HG02610 (cell line): ENCODE results near the gene PLEKHF1.

Experiments used
- ATAC-seq: cut with Tn5 transposase; IDR thresholded peaks from one replicate; pipeline ENCODE4 v1.9.1; 2021; ENCODE audit warnings: mild to moderate bottlenecking, moderate library complexity; ENCODE audit not compliant: unreplicated experiment

The PLEKHF1 gene

DNA sequence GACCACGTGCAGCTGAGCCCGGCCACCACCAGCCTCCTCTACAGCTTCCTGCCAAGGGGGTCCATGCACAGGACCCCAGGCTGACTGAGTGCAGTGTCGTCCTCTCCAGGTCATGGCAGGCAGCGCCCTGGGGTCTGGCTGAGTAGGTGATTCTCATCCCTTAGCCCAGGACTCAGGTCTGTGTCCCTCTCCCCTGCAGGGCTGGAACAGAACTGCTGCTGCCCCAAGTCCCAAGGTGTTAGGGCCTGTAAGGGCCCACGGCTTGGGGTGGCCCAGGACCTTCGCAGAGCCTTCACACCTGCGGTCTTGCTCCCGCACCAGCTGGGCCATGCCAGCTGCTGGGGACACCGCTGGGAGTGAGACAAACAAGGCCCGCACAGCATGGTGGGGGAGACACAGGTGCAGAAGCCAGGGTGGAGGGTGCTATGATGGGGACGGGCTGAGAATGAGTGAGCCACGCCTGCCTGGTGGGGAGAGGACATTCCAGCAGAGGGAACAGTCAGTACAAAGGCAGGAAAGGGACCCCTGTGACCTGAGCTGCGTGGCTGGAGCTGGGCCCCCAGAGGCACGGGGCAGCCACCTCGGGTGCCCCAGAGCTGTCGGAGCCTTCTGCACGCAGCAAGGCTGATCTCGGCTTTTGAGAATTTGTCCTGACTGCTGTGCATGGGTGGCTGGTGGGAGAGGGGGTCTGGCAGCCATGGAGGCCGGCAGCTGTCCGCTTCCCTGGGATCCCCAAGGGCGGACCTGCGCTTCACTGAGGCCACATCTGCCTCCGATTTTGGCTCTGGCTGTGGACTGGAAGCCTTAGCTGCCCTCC is 11.9 kb downstream of the PLEKHF1 start:
- no peak for ATAC-seq

DNA sequence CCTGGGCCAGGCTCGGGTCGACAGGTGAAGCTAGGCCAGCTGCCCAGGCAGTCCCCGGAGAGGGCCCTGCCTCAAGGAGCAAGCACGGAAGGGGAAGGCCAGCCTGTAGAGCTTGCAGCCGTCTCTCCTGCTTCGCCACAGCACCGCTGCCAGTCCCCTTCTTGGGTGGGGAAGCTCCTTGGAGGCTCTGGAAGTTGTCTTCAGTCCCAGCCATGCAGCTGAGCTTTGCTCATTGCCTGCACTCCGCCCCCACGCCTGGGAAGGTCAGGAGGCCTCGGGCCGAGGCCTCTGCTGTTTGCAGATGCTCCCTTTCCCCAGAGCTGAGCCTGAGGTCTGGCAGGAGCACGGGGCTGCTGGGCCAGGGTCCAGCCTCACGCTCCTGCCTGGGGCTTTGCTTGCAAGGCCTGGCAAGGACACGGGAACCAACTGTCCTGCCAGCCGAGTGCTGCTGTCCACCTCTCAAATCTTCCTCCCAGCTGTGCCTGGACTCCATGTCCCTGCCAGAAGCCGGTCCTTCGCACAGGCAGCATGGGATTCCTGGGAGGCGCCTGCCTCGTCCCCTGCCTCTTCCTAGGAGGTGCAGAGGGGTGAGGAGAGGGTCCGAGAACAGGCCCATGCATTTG is 13.3 kb downstream of the PLEKHF1 start:
- no peak for ATAC-seq

DNA sequence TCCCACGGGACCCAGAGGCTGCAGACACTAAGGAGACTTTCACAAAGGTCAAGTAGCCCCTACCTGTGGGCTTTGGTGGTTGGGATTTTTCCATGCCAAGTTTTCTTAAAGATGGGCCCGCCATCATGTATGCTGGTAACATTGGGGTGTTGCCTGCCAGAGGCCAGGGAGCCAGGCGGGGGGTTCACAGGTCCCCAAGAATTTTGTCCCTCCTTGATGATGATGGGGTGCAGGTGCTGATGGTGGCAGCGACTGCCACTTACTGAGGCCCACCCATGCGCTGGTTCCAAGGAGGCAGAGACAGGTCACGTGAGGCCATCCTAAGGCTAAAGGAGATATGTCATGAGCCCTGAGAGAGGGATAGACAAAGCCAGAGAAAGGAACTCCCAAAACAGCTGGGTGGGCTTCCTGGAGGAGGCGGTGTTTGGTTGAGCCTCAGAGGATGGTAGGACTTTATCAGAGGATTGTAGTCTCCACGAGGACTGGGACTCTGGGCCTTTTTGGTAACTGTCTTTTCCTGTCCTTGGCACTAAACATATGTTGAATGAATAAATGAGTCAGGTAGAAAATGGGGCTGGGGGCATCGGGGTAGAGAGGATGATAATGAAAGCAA is 14.4 kb downstream of the PLEKHF1 start:
- ATAC-seq = no peak

DNA sequence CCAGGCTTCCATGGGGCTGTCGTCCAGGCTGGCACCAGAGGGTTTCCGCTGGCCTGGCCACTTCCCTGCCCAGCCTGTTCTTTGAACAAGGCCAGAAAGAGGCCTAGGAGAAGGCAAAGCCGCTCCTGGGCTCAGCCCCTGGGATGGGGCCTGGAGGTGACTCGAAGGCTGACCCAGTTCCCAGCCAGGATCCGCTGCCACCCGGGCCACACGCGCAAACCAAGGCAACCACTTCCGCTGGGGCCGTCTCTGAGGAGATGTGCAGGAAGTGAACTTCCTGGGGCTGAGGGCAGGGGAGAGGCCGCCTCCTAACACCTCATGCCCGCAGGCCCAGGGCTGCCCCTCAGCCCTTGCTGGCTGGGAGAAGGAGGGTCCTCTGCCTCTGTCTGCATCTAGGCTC is 15.2 kb downstream of the PLEKHF1 start:
- peak; percentile 78 for ATAC-seq

DNA sequence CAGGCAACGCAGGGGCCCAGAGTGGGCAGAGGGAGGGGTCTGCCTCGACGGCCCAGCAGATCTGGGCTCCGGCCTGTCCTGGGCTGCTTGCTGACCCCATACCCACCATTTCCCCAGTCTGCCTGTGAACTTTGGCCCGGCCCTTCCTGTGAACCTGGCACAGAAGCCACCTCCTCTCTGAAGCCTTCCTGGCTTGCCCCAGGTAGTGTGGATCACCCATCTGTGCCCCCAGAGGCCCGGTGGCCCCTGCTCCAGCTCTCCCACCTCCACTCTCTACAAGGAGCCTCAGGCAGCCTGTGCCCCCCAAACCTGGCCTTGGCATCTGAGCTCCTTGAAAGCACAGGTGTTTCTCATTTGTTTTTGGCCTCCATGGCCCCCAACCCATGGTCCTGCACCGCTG is 15.7 kb downstream of the PLEKHF1 start:
- no peak for ATAC-seq

DNA sequence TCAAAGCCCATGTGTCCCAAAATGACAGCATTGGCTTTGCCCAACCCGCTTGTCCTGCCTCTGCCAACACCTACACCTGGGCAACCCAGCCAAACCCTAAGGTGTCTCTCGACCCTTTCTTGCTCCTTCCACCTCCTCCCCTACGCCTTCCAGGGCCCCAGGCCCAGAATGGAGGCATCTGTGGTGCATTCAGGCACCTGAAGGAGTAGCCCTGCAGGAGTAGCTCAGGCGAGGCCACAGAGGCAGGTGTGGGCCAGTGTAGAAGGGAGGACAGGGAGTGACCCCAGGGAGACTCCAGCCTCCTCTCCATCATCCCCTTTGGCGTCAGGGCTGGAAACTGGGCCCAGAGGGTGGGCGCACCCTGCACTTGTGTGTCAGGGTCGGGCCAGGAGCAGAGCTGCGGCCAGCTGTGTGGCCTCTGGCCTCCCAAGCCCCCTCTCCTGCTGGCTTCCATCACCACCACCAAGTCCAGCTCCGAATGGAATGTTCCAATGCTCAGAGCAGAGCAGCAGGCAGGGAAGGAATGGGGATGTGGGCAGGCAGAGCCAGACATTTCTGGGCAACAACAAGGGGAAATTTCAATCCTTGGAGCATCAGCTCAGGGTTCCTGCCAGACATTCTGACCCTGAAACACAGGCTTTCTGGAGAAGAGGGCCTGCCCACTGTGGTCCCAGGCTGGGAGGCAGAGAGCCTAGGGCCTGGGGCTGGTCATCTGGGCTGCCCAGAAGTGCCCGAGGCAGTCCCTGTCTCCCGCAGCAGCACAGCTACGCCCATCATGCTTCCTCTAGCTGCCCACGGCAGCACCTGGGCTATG is 16.4 kb downstream of the PLEKHF1 start:
- no peak for ATAC-seq

DNA sequence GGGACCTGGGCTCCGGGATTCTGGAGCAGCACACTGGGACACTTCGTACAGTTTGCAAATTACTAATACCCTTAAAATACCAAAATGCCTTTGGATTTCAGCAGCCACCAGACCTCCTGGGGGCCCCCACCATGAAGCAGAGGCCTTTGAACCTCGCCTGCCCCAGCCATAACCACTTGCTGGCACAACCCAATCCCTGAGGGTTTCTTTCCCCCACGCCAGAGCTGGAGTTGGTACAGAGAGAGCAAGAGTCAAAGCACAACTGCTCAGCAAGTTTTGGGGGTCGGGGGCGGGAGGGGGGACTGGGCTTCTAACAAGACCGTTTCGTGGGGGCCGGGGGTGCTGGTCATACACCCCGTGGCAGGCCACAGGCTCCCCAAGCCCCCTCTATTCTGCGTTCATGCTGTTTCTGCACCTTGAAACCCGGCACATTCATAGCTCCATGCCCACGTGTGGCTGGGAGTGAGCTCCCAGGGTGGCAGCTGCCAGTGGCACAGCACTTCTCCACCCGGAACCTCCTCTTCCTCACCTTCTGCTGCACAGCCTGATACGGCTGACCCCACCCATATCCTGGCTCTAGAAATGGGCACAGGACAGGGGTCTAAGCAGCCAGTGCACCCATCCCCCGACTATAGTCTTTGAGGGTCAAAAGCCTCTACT is 17.1 kb downstream of the PLEKHF1 start:
- ATAC-seq = no peak

DNA sequence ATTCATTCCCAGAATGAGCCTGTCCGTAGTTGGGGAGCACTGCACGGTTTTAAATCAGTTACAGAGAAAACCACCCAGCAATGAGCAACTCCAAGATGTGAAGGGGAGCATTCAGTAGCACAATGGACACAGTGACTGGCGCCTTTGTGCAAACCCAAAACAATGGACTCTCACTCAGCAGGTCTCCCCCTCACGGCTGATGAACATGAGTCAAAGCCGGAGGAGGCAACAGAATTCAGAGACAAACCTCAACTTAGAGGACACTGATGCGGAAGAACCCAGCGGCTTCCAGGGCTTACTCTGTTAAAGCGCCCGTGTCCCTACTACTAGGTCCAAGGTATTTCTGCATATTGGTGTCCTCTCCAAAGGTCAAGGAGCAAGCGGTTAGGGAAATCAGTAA is 17.7 kb downstream of the PLEKHF1 start:
- no peak for ATAC-seq

DNA sequence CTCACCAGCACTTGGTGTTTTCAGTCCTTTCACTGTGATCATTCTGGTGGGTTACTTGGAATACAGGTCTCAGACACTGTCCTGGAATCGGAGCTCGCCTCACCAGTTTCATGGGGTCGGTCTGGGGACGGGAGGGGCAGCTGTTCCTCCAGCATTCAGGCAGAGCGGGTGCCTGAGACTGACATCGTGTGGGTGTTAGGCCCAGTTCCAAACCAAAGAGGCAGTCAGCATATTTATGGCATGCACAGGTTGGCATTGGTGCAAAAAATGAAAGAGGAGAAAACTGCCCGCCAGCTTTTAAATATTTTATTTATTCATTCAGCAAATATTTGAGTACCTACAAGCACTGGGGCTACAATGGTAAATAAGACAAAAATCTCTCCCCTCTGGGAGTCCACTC is 20.1 kb downstream of the PLEKHF1 start:
- no peak for ATAC-seq

DNA sequence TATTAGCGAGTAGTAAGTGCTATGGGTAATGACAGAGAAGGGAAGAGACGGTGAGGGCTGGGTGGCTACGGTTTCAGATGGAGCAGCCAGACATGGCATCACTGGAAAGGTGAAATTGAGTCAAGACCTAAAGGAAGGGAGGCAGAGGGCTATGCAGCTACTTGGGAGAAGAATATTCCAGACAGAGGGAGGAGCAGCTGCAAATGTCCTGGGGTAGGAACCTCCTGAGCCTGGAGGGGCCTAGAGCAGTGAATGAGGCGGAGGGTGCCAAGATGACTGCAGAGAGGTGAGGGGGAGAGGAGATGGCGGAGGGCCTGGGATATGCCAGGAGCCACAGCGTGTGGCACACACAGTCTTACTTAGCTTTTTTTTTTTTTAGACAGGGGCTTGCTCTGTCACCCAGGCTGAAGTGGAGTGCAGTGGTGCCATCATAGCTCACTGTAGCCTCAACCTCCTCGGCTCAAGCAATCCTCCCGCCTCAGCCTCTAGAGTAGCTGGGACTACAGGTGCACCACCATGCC is 21.1 kb downstream of the PLEKHF1 start:
- no peak for ATAC-seq

DNA sequence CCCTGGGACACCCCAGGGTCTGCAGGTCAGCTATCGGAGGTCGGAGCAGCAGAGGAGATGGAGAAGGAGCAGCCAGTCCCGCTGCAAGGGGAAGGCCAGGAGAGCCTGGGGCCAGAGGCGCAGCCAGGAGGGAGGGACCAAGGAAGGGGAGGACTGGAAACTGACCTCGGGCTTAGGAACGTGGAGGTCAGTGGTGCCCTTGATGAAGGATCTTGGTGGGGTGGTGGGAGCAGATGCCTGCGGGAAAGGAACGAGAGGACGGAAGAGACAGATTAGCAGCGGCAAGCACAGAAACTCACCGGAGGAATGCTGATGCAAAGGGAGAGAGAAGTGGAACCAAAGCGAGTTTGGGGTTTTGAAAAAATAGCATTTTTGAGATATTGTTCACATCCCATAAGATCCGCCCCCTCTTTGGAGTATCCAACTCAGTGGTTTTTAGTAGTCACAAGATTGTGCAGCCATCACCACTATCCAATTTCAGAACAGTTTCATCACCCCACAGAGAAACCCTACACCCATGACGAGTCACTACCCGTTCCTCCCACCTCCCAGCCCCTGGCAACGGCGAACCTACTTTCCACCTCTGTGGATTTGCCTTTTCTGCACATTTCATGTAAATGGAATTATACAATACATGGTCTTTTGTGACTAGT is 22.1 kb downstream of the PLEKHF1 start:
- no peak for ATAC-seq

DNA sequence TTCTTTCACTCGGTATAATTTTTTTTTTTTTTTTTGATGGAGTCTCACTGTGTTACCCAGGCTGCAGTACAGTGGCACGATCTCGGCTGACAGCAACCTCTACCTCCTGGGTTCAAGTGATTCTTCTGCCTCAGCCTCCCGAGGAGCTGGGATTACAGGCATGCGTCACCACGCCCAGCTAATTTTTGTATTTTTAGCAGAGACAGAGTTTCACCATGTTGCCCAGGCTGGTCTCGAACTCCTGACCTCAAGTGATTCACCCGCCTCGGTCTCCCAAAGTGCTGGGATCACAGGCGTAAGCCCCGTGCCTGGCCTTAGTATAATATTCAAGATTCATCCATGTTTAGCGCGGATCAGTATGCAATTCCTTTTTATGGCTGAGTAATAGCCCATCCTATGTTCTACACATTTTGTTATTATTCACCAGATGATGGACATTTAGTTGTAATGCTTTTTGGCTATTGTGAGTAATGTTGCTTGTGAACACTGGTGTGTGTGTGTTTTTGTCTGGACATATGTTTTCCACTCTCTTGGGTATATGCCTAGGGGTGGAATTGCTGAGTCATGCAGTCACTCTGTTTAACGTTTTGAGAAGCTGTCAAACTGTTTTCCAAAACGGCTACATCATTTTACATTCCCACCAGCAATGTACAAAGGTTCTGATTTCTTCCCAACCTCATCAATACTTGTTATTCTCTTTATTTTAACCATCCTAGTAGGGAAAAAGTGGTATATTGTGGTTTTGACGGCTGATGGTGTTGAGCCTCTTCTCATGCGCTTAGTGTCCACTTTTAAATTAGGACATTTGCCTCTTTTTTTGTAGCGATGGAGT is 22.9 kb downstream of the PLEKHF1 start:
- no peak for ATAC-seq

DNA sequence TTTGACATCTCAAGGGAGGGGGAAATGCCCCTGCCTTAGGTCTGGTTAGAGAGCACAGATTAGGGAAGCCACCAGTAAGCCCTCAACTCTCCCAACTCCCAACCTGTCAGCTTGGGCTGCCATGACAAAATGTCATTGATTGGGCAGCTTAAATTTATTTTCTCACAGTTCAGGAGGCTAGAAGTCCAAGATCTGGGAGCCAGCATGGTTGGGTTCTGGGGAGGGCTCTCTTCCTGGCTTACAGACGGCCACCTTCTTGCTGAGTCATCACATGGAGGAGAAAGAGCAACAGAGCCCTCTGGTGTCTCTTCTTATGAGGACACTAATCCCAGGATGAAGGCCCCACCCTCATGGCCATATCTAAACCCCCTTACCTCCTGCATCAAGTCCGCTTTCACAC is 25.6 kb downstream of the PLEKHF1 start:
- no peak for ATAC-seq

DNA sequence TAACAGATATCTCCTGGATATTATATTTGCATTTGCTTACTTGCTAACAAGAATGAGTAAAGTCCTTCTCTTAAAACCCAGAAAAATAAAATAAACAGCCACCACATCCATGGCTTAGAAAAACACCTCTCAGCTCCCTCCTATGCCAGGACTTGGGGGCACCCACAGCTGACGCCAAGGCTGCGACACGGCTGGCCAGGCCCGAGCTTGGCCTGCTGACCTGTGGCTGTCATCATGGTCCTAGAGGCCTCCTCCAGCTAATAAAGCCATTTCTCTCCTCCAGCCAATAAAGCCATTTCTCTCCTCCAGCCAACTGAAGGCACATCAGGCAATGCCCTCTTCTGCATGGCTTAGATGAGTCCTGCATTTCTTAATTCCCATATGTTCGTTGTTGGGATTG is 28.9 kb downstream of the PLEKHF1 start:
- no peak for ATAC-seq

DNA sequence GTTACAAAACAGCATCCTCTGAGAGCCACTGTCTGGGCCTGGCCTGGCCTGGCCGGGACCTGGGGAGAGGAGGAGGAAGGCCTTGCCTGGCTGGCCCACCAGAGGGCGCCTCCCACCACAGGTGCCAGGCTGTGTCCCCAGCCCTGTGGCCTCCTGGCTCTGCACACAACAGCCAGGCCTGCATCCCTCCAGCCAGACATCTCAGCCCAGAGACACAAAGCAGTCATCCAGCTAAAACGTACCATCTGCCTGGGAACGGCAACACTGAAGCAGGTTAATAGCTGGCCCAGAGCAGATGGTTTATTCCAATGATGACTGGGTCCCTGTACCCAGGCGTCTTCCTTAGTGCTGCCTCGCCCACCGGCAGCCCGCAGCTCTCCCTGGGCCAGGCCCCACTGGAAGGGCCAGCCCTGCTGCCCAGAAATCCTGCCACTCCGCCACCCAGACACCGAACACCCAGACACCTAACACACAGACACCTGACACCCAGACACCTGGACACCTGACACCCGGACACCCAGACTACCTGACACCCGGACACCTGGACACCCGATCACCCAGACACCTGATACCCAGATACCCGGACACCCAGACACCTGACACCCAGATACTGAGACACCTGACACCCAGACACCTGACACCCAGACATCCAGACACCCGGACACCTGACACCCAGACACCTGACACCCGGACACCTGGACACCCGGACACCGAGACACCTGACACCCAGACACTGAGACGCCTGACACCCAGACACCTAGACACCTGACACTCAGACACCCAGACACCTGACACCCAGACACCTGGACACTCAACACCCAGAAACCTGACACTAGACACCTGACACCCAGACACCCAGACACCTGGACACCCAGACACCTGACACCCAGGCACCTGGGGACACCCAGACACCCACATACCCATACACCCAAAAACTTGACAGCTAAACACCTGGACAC is 29.7 kb downstream of the PLEKHF1 start:
- peak; percentile 86 for ATAC-seq

DNA sequence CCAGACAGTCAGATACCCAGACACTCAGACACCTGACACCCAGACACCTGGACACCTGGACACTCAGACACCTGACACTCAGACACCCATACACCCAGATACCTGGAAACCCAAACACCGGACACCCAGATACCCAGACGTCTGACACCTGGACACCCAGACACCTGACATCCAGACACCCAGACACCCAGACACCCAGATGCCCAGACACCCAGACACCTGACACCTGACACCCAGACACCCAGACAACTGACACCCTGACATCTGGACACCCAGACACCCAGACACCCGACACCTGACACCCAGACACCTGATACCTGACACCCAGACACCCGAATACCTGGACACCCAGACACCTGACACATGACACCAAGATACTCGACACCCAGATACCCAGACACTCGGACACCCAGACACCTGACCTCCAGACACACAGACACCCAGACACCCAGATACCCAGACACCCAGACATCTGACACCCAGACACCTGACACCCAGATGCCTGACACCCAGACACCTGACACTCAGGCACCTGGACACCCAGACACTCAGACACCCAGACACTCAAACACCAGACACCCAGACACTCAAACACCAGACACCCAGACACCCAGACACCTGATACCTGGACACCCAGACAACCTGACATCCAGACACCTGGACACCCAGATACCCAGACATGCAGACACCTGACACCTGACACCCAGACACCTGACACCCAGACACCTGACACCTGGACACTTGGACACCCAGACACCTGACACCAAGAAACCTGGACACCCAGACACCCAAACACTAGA is 30.7 kb downstream of the PLEKHF1 start:
- no peak for ATAC-seq

DNA sequence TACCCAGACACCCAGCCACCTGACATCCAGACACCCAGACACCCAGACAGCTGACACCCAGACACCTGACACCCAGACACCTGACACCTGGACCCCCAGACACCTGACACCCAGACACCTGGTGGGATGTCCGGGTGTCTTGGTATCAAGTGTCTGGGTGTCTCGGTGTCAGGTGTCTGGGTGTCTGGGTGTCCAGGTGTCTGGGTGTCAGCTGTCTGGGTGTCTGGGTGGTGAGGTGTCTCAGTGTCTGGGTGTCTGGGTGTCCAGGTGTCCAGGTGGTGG is 31.2 kb downstream of the PLEKHF1 start:
- ATAC-seq = no peak
